ENCODE results near the gene ATP8A2. TPM values are rescaled to one million over a fixed set of nuclear protein-coding genes. Genes with fewer than 3 reads are reported as not detected.

The ATP8A2 gene
- total RNA-seq, 1 donor from 2014 or later: 0.86 TPM

DNA sequence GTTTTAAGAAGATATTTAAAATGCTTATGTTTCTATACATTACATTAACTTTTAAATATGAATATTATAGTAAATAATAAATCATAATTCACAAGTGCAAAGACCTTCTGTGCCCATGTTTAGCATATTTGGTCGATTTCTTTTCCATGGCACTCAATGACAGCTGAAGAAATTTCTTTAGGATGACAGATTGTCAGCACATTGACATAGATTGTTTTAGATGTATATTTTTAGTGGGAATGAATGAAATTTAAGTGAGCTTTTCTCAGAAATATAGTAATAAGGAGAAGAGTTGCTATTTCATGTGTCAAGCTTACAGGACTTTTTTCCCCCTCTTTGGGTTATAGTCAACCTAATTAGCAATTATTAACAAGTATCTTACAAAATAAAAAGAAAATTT, 423.5 kb downstream of the ATP8A2 start:
- no peak for DNase-seq (ENCODE audit: low read depth)

- DNase-seq (ENCODE audit: low read depth): no peak
These were observed 424.7 kb downstream of the ATP8A2 start for GRCh38 chr13:25796474-25796873.

DNA sequence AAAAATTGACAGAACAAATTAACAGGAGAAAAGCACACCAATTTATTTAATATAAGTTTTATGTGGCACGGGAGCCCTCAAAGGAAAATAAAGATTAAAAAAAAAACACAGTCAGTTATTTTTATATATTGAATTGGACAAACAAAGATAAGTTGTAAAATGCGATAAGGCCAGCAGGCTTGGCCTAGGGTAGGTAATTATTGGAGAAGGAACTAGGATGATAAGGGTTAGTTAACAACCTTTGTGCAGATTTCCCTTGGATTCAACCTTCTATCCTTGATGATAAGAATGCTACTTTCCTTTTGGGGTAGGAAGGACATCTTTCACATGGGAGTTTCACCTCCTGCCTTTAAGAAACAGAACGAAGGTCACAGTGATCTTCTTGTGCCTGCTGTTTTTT, 427.2 kb downstream of the ATP8A2 start:
- no peak for DNase-seq (ENCODE audit: low read depth)

DNA sequence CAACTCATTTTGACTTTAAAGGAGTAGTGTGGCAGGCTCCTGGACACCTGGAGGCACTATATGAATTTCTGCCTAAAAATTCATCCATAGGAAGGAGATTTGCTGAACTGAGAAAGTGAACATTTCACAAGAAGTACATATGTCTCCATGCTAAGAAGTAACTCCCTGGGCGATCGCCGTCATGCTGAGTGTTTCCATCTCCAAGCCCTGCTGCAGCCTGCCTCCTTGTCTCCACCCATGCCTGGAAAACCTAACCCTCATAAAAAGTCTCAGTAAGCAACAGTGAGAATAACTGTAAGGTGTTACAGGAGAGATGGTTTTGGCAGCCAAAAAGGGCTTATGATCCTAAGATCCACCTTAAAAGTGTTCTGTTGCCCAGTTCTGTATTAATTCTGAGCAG, 428.7 kb downstream of the ATP8A2 start:
- no peak for DNase-seq (ENCODE audit: low read depth)

DNA sequence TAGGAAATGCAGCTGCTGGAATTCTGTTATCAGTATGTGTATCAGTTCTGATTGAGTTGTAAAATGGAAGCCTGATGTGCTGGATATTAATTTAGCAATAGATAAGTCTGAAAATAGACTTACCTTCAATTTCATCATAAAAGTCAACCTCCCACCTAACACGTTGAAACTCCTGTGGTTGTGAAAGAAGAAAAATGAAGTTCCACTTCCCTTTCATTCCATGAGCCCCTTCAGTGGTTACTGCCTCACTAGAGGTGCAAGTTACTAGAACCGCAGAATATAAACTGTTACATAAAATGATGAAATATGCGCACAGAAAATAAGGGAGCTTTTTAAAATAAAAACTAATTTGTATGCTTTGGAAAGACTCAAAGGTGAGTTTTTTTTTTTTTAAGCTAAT, 430.8 kb downstream of the ATP8A2 start:
- no peak for DNase-seq (ENCODE audit: low read depth)

- no peak for DNase-seq (ENCODE audit: low read depth)
These were observed 431.9 kb downstream of the ATP8A2 start for GRCh38 chr13:25803641-25804040.

- peak; percentile 59 for DNase-seq (ENCODE audit: low read depth)
These were observed 434.6 kb downstream of the ATP8A2 start for GRCh38 chr13:25806264-25806974.

- peak; percentile 7 for DNase-seq (ENCODE audit: low read depth)
These were observed 435.8 kb downstream of the ATP8A2 start for GRCh38 chr13:25807562-25807961.

GRCh38 chr13:25811506-25811905, 439.7 kb downstream of the ATP8A2 start:
- no peak for DNase-seq (ENCODE audit: low read depth)

- DNase-seq (ENCODE audit: low read depth): no peak
These were observed 444.5 kb downstream of the ATP8A2 start for GRCh38 chr13:25816239-25816638.

- DNase-seq (ENCODE audit: low read depth): no peak
These were observed 448.2 kb downstream of the ATP8A2 start for GRCh38 chr13:25819856-25820530.

- no peak for DNase-seq (ENCODE audit: low read depth)
These were observed 450.0 kb downstream of the ATP8A2 start for GRCh38 chr13:25821776-25822175.

GRCh38 chr13:25827221-25827620, 455.4 kb downstream of the ATP8A2 start:
- DNase-seq (ENCODE audit: low read depth): peak; percentile 15

GRCh38 chr13:25827831-25828465, 456.2 kb downstream of the ATP8A2 start:
- DNase-seq (ENCODE audit: low read depth): no peak

DNA sequence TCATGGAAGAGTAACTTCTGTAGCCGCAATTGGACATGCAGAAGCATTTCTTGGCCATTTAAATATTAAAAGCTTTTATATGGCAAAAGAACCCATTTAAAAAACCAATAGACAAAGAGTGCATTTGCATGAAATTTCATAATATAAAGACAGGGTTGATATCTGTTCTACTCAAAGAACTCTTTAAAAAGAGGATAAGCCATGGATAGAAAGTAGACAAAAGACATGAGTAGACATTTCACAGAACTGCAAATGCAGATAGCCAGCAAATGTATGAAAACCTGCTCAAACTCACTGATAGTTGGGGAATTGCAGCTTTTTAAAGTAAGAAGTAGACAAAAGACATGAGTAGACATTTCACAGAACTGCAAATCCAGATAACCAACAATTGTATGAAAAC, 462.0 kb downstream of the ATP8A2 start:
- no peak for DNase-seq (ENCODE audit: low read depth)

DNA sequence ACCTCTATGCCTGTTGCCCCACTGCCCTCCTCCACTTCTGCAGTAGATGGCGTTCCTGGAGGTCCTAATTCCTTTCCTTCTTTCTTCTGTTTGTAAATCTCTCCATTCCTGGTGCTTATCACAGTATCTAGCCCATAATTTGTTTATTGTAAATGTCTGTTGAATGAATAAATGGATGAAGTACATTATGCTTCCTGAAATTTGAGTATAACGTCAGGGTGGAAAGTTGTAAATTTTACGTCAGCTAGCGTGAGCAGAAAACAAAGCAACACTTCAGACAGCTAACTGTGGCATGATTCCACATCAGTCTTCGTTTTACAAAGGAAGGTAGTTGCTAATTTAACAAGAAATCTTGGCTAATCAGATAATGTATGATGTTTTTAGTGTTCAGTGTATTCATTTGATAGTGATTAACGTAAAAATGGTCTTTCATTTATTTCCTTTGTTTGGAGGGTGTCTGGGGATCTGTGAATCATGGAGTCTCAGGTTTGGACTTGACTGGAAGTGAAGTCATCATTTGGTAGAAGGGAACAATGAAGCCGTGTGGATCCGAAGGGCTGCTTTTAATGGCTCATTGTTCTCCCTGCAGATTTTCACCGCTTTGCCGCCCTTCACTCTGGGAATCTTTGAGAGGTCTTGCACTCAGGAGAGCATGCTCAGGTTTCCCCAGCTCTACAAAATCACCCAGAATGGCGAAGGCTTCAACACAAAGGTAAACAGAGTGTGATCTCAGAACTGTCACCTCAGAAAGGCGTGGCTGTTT, 465.0 kb downstream of the ATP8A2 start:
- no peak for DNase-seq (ENCODE audit: low read depth)

DNA sequence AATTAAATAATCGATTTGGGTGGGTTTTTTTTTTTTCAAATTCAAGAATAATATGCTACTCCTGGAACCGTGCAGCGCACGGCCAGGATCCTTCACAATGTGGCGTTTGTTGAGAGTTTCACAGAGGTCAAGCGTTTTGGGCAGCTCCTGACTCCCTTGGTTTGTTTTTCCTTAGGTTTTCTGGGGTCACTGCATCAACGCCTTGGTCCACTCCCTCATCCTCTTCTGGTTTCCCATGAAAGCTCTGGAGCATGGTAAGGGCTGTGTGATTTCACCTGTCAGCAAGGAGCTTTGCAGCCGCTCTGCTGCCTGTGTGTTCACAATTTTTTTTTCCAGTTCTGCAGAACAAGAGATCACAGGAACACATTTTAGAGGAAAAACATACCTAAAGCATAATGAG, 467.6 kb downstream of the ATP8A2 start:
- DNase-seq (ENCODE audit: low read depth): no peak

DNA sequence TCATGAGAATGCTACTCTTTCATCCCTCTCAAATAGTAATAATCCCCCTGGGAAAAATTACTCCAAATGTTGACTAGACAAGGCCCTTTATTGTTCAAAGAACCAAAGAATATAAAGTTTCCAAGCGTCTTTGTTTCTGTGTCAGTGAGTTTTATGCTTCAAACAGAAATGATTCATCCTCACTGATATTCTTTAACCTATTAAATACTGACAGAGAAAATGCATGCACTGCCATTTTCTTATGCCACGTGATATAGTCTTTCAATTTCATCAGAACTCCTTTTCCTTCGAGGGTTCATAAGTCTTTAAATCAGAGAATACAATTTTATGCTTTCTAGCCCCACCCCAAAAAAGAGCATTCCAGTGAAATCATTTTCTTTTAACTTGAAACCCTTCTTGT, 468.5 kb downstream of the ATP8A2 start:
- peak; percentile 24 for DNase-seq (ENCODE audit: low read depth)

- no peak for DNase-seq (ENCODE audit: low read depth)
These were observed 469.2 kb downstream of the ATP8A2 start for GRCh38 chr13:25840931-25841330.

GRCh38 chr13:25843692-25844091, 471.9 kb downstream of the ATP8A2 start:
- DNase-seq (ENCODE audit: low read depth): no peak

GRCh38 chr13:25844559-25845434, 473.0 kb downstream of the ATP8A2 start:
- DNase-seq (ENCODE audit: low read depth): no peak
